ENCODE measurements around the gene CKS2.

CKS2 gene

GRCh38 chr9:89358376-89358916, 47.5 kb downstream of the CKS2 start:
- H3K27me3 ChIP-seq (ENCODE audit: insufficient read depth, low read length): no peaks in the 10 kb centered on the region
- H3K4me3 ChIP-seq (ENCODE audit: low read length): no peak overlapping the region
- no peak overlapping the region for H2AFZ ChIP-seq (ENCODE audit: low read depth, low read length)
- no peaks in the 10 kb centered on the region for H3K4me1 ChIP-seq (ENCODE audit: insufficient read depth, low read length)
- H3K9me3 ChIP-seq (ENCODE audit: low read length): no peaks in the 10 kb centered on the region
- peaks cover 85% of the 10 kb centered on the region for H3K36me3 ChIP-seq (ENCODE audit: insufficient read depth, low read length)

- Histone ChIP-seq H3K27me3 (ENCODE audit: insufficient read depth, low read length) (no peaks in the 10 kb centered on the region), H2AFZ (ENCODE audit: low read depth, low read length) (no peak overlapping the region), H3K9me3 (ENCODE audit: low read length) (no peaks in the 10 kb centered on the region), H3K4me3 (ENCODE audit: low read length) (no peak overlapping the region), H3K36me3 (ENCODE audit: insufficient read depth, low read length) (peaks cover 81% of the 10 kb centered on the region), H3K4me1 (ENCODE audit: insufficient read depth, low read length) (no peaks in the 10 kb centered on the region)
Observed at GRCh38 chr9:89358985-89359384, 48.0 kb downstream of the CKS2 start.

- Histone ChIP-seq H3K4me3 (ENCODE audit: low read length) (no peak overlapping the region), H3K4me1 (ENCODE audit: insufficient read depth, low read length) (no peaks in the 10 kb centered on the region), H3K27me3 (ENCODE audit: insufficient read depth, low read length) (no peaks in the 10 kb centered on the region), H3K9me3 (ENCODE audit: low read length) (no peaks in the 10 kb centered on the region), H2AFZ (ENCODE audit: low read depth, low read length) (no peak overlapping the region), H3K36me3 (ENCODE audit: insufficient read depth, low read length) (peaks cover 73% of the 10 kb centered on the region)
Observed at GRCh38 chr9:89359751-89360261, 48.8 kb downstream of the CKS2 start.

- Histone ChIP-seq H2AFZ (ENCODE audit: low read depth, low read length) (no peak overlapping the region), H3K36me3 (ENCODE audit: insufficient read depth, low read length) (peaks cover 66% of the 10 kb centered on the region), H3K4me3 (ENCODE audit: low read length) (no peak overlapping the region), H3K9me3 (ENCODE audit: low read length) (no peaks in the 10 kb centered on the region), H3K27me3 (ENCODE audit: insufficient read depth, low read length) (no peaks in the 10 kb centered on the region), H3K4me1 (ENCODE audit: insufficient read depth, low read length) (no peaks in the 10 kb centered on the region)
Observed at GRCh38 chr9:89360465-89360864, 49.5 kb downstream of the CKS2 start.

GRCh38 chr9:89361031-89361430, 50.0 kb downstream of the CKS2 start:
- Histone ChIP-seq H2AFZ (ENCODE audit: low read depth, low read length) (no peak overlapping the region), H3K4me1 (ENCODE audit: insufficient read depth, low read length) (no peaks in the 10 kb centered on the region), H3K4me3 (ENCODE audit: low read length) (no peak overlapping the region), H3K27me3 (ENCODE audit: insufficient read depth, low read length) (no peaks in the 10 kb centered on the region), H3K9me3 (ENCODE audit: low read length) (no peaks in the 10 kb centered on the region), H3K36me3 (ENCODE audit: insufficient read depth, low read length) (peaks cover 61% of the 10 kb centered on the region)

- Histone ChIP-seq H3K27me3 (ENCODE audit: insufficient read depth, low read length) (no peaks in the 10 kb centered on the region), H3K4me3 (ENCODE audit: low read length) (no peak overlapping the region), H3K9me3 (ENCODE audit: low read length) (no peaks in the 10 kb centered on the region), H3K4me1 (ENCODE audit: insufficient read depth, low read length) (no peaks in the 10 kb centered on the region), H2AFZ (ENCODE audit: low read depth, low read length) (no peak overlapping the region), H3K36me3 (ENCODE audit: insufficient read depth, low read length) (peaks cover 51% of the 10 kb centered on the region)
Observed at GRCh38 chr9:89361816-89362646, 51.0 kb downstream of the CKS2 start.

GRCh38 chr9:89362647-89363310, 51.8 kb downstream of the CKS2 start:
- H2AFZ ChIP-seq (ENCODE audit: low read depth, low read length): no peak overlapping the region
- no peaks in the 10 kb centered on the region for H3K9me3 ChIP-seq (ENCODE audit: low read length)
- no peaks in the 10 kb centered on the region for H3K4me1 ChIP-seq (ENCODE audit: insufficient read depth, low read length)
- no peaks in the 10 kb centered on the region for H3K27me3 ChIP-seq (ENCODE audit: insufficient read depth, low read length)
- no peak overlapping the region for H3K4me3 ChIP-seq (ENCODE audit: low read length)
- H3K36me3 ChIP-seq (ENCODE audit: insufficient read depth, low read length): peaks cover 43% of the 10 kb centered on the region

GRCh38 chr9:89363311-89363670, 52.3 kb downstream of the CKS2 start:
- Histone ChIP-seq H3K27me3 (ENCODE audit: insufficient read depth, low read length) (no peaks in the 10 kb centered on the region), H3K9me3 (ENCODE audit: low read length) (no peaks in the 10 kb centered on the region), H3K4me3 (ENCODE audit: low read length) (no peak overlapping the region), H3K36me3 (ENCODE audit: insufficient read depth, low read length) (peaks cover 38% of the 10 kb centered on the region), H3K4me1 (ENCODE audit: insufficient read depth, low read length) (no peaks in the 10 kb centered on the region), H2AFZ (ENCODE audit: low read depth, low read length) (no peak overlapping the region)

- H3K27me3 ChIP-seq (ENCODE audit: insufficient read depth, low read length): no peaks in the 10 kb centered on the region
- peaks cover 5% of the 10 kb centered on the region for H3K4me1 ChIP-seq (ENCODE audit: insufficient read depth, low read length)
Observed at GRCh38 chr9:89363921-89364665, 53.1 kb downstream of the CKS2 start.

GRCh38 chr9:89364666-89365531, 53.9 kb downstream of the CKS2 start:
- peaks cover 9% of the 10 kb centered on the region for H3K4me1 ChIP-seq (ENCODE audit: insufficient read depth, low read length)
- H3K36me3 ChIP-seq (ENCODE audit: insufficient read depth, low read length): peaks cover 26% of the 10 kb centered on the region
- H2AFZ ChIP-seq (ENCODE audit: low read depth, low read length): no peak overlapping the region
- no peaks in the 10 kb centered on the region for H3K9me3 ChIP-seq (ENCODE audit: low read length)
- H3K27me3 ChIP-seq (ENCODE audit: insufficient read depth, low read length): no peaks in the 10 kb centered on the region
- H3K4me3 ChIP-seq (ENCODE audit: low read length): no peak overlapping the region

More at GRCh38 chr9:89363921-89364665, 53.1 kb downstream of the CKS2 start:
- H3K4me3 ChIP-seq (ENCODE audit: low read length): no peak overlapping the region
- H3K9me3 ChIP-seq (ENCODE audit: low read length): no peaks in the 10 kb centered on the region
- H3K36me3 ChIP-seq (ENCODE audit: insufficient read depth, low read length): peaks cover 30% of the 10 kb centered on the region
- H2AFZ ChIP-seq (ENCODE audit: low read depth, low read length): no peak overlapping the region

- H3K27me3 ChIP-seq (ENCODE audit: insufficient read depth, low read length): no peaks in the 10 kb centered on the region
- H3K4me3 ChIP-seq (ENCODE audit: low read length): no peak overlapping the region
- peaks cover 21% of the 10 kb centered on the region for H3K36me3 ChIP-seq (ENCODE audit: insufficient read depth, low read length)
Observed at GRCh38 chr9:89365532-89365912, 54.5 kb downstream of the CKS2 start.

More at GRCh38 chr9:89365532-89365912, 54.5 kb downstream of the CKS2 start:
- Histone ChIP-seq H2AFZ (ENCODE audit: low read depth, low read length) (no peak overlapping the region), H3K9me3 (ENCODE audit: low read length) (no peaks in the 10 kb centered on the region), H3K4me1 (ENCODE audit: insufficient read depth, low read length) (peaks cover 9% of the 10 kb centered on the region)

Measured in neuron (in vitro differentiated cells).